ENCODE measurements around the gene MAP7D2. TPM values are rescaled to one million over a fixed set of nuclear protein-coding genes. Genes with fewer than 3 reads are reported as not detected.

Gene MAP7D2
- total and polyA plus RNA-seq, 2 experiments from 2014 or later, result 0.90 to 1.6 TPM

GRCh38 chrX:20071511-20072079, 45.1 kb downstream of the MAP7D2 start:
- H3K27ac ChIP-seq (ENCODE audit: low read depth), result no peak overlapping the region
- H3K27me3 Mint-ChIP-seq (ENCODE audit: insufficient read depth, low read depth, poor library complexity), result peaks cover 11% of the 10 kb centered on the region
- no peak overlapping the region for H3K4me3 Mint-ChIP-seq
- H3K36me3 Mint-ChIP-seq (ENCODE audit: low read depth), result no peaks in the 10 kb centered on the region
- no peaks in the 10 kb centered on the region; the same call in 2 of the 3 replicates for H3K9me3 Mint-ChIP-seq
- ATAC-seq, result no peak
- no peaks in the 10 kb centered on the region for H3K9me2 ChIP-seq (ENCODE audit: insufficient read depth)
- H3K79me2 ChIP-seq (replicated peaks; ENCODE audit: insufficient read depth), result no peaks in the 10 kb centered on the region
- no peaks in the 10 kb centered on the region for H3K36me3 ChIP-seq (ENCODE audit: insufficient read depth)
- H3K4me3 ChIP-seq, result no peak overlapping the region
- no peak overlapping the region for H3K4me2 ChIP-seq
- H3K27me3 ChIP-seq (ENCODE audit: insufficient read depth), result no peaks in the 10 kb centered on the region
- no peak overlapping the region for H3K27ac Mint-ChIP-seq
- TF ChIP-seq CREB1 (CRISPR knock-in tag; IDR thresholded peaks at IDR 0.05; ENCODE audit: low read depth) (no peak), ETS1 (IDR thresholded peaks at IDR 0.05) (no peak)
- H3K4me1 ChIP-seq (ENCODE audit: insufficient read depth), result no peaks in the 10 kb centered on the region; the same call in 1 of the 2 replicates
- H3F3A ChIP-seq (replicated peaks; ENCODE audit: low read depth), result no peaks in the 10 kb centered on the region
- no peak overlapping the region for H2AFZ ChIP-seq
- H3K4me1 Mint-ChIP-seq, result peaks cover 9% of the 10 kb centered on the region; the same call in 2 of the 3 replicates
- no peaks in the 10 kb centered on the region for H4K20me1 ChIP-seq (replicated peaks; ENCODE audit: insufficient read depth)
- DNase-seq (ENCODE audit: low spot score), result no peak

DNA sequence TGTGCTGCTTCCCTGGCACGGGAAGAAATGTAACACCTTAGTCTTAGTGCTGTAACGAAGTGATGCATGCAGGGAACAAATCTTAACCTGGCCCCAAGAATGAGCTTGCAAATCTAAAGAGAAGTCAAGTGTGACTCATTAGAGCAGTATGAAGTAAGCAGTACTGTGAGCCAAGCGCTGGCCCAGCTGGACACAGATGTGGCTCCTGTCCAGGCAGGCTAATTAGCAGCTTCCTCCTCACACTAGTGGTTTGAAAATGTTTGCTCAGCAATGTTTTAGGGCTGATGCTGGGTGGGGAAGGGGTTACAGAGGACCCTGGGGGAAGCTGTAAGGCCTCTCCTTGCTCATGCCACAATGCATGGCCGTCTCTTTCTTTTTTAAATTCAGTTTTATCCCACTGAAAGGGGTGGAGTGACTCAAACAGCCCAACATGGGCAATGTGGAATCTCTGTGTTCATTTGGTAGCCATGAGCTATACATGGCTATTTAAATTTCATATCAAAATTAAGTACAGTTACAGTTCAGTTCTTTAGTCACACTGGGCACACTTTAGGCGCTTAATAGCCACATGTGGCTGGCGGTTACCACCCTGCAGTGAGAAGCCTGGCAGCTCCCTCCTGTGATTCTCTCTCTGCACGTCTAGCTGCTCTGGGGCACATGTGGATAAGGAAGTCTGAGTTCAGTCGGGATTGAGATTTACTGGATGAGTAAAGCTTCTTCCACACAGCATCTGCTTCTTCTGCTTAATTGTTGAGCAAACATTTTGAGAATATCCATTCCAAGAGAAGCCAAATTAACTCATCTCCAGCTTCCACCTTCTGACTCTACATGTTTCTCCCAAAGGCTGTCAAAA, 48.8 kb downstream of the MAP7D2 start:
- Mint-ChIP-seq H3K4me3 (no peak overlapping the region), H3K4me1 (peaks cover 10% of the 10 kb centered on the region; the same call in 2 of the 3 replicates), H3K36me3 (ENCODE audit: low read depth) (no peaks in the 10 kb centered on the region; the same call in 2 of the 3 replicates), H3K27ac (peak overlapping the region; percentile 47; the same call in 1 of the 2 replicates), H3K27me3 (ENCODE audit: insufficient read depth, low read depth, poor library complexity) (peaks cover 12% of the 10 kb centered on the region), H3K9me3 (no peaks in the 10 kb centered on the region; the same call in 2 of the 3 replicates)
- Histone ChIP-seq H2AFZ (no peak overlapping the region), H3K4me2 (no peak overlapping the region), H3K27me3 (ENCODE audit: insufficient read depth) (no peaks in the 10 kb centered on the region), H4K20me1 (replicated peaks; ENCODE audit: insufficient read depth) (no peaks in the 10 kb centered on the region), H3K27ac (ENCODE audit: low read depth) (no peak overlapping the region), H3K4me1 (ENCODE audit: insufficient read depth) (no peaks in the 10 kb centered on the region; the same call in 1 of the 2 replicates), H3K79me2 (replicated peaks; ENCODE audit: insufficient read depth) (no peaks in the 10 kb centered on the region), H3K9me2 (ENCODE audit: insufficient read depth) (no peaks in the 10 kb centered on the region), H3K4me3 (no peak overlapping the region), H3K36me3 (ENCODE audit: insufficient read depth) (no peaks in the 10 kb centered on the region), H3F3A (replicated peaks; ENCODE audit: low read depth) (no peaks in the 10 kb centered on the region)
- ATAC-seq (no peak; the same call in 2 of the 3 replicates), DNase-seq (ENCODE audit: low spot score) (peak; percentile 1)
- TF ChIP-seq ZNF114 (CRISPR knock-in tag; IDR thresholded peaks at IDR 0.05), result no peak
- TF ChIP-seq NANOG (IDR thresholded peaks at IDR 0.05; ENCODE audit: borderline replicate concordance), result no peak
- no peak for TF ChIP-seq STAT1 (IDR thresholded peaks at IDR 0.05; ENCODE audit: unreplicated experiment)
- no peak for TF ChIP-seq ZNF331 (CRISPR knock-in tag; IDR thresholded peaks at IDR 0.05; ENCODE audit: low read depth)
- TF ChIP-seq JUNB (IDR thresholded peaks at IDR 0.05; ENCODE audit: unreplicated experiment), result no peak
- TF ChIP-seq EZH2phosphoT487 (IDR thresholded peaks at IDR 0.05; ENCODE audit: unreplicated experiment), result no peak
- no peak for TF ChIP-seq POLR2AphosphoS5 (IDR thresholded peaks at IDR 0.05; ENCODE audit: low read depth)
- TF ChIP-seq CREB1 (CRISPR knock-in tag; IDR thresholded peaks at IDR 0.05; ENCODE audit: low read depth), result no peak
- TF ChIP-seq ZNF462 (CRISPR knock-in tag; IDR thresholded peaks at IDR 0.05), result no peak
- TF ChIP-seq EZH2 (IDR thresholded peaks at IDR 0.05; ENCODE audit: low read depth, unreplicated experiment), result no peak
